DMS153 treated with DMSO at 0.1 percent for 48 hours (cell line): ENCODE data around the gene SLC30A7.
"Not testable (repeated sequence)": the region's sequence is repeated elsewhere in the genome, so short reads cannot be mapped to it uniquely, and the experiment has no call there.

Source experiments
- DNase-seq: peaks from one replicate; lab custom pipeline; 2025; ENCODE audit not compliant: unreplicated experiment; lab: John Stamatoyannopoulos, UW

SLC30A7 gene

DNA sequence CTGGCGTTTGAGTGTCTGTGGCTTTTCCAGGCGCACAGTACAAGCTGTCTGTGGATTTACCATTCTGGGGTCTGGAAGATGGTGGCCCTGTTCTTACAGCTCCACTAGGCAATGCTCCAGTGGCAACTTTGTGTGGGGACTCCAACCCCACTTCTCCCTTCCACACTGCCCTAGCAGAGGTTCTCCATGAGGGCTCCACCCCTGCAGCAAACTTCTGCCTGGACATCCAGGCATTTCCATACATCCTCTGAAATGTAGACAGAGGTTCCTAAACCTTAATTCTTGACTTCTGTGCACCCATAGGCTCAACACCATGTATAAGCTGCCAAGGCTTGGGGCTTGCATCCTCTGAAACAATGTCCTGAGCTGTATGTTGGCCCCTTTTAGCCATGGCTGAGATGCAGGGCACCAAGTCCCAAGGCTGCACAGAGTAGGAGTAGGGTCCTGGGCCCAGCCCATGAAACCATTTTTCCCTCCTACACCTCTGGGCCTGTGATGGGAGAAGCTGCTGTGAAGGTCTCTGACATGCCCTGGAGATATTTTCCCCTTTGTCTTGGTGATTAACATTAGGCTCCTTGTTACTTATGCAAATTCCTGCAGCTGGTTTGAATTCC is 5.9 kb upstream of the SLC30A7 start:
- not testable (repeated sequence) for DNase-seq

GRCh38 chr1:100891380-100891779 is 4.5 kb upstream of the SLC30A7 start:
- no peak for DNase-seq

GRCh38 chr1:100892554-100892953 is 3.3 kb upstream of the SLC30A7 start:
- no peak for DNase-seq

GRCh38 chr1:100893718-100894117 is 2.2 kb upstream of the SLC30A7 start:
- DNase-seq: no peak

DNA sequence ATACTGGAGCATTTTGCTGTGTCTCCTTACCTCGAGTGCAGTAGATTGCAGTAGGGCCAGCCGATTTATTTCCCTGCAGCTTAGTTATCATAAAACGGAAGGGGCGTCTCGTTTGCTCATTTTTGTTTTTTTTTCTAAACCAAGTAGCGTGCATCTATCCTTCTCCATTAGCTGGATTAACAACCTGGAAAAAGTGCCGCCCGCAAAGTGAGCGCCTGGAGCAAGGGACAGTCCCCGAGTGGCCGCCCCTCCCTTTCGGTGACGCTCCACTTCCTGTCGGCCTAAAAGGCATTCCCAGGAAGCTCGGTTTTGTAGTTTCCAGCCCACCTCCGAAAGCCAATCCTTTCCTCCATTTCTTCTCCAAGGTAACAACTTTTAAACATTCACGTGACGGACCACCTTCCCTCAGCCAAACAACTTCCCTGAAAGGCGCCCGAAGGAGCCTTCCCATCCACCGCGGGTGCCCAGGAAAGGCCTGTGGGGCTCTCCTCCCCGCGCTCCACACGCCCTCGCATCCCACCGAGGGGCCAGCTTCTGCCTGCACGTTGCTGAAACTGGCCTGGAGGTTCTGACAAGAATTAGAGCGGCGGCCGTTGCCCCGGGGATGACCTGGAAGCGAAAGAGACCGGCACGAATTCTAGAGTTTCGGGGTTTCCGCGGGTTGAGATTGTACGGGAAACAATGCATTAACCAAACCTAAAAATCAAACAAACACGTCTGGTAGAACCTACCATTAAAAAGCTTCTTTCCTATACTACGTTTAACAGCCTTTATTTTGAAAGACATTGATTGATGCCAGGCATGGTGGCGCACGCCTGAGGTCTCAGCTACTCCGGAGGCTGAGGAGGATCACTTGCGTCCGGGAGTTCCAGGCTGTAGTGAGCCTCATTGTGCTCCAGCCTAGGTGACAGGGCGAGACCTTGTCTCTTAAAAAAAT is 1.0 kb upstream of the SLC30A7 start, which contains the start of gene EXTL2:
Gene EXTL2, minus strand, starts transcription at position 240 of the 937 bp plus-strand sequence. CDS start 6,085 bp downstream, outside the sequence.
- DNase-seq: peak; percentile 76

GRCh38 chr1:100896481-100896982 is 642 bp downstream of the SLC30A7 start:
- peak; percentile 37 for DNase-seq

GRCh38 chr1:100902365-100902764 is 6.5 kb downstream of the SLC30A7 start:
- no peak for DNase-seq

DNA sequence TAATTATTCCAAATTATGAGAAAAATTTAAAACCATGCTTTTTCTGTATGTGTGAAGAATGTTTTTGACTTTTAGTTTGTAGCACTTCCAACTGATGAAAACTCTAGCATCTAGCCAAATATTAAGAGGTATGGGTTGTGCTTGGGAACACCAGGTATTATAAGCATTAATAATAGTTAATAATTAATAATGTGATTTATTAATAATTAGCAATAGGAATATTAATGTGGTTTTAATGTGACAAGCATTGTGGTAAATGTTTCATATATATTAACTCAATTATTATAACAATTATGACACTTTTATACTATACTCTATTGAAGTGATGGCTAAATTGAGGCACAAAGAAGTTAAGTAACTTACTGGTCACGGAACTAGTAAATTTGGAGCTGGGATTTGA is 7.9 kb downstream of the SLC30A7 start:
- DNase-seq: no peak

GRCh38 chr1:100904528-100904927 is 8.6 kb downstream of the SLC30A7 start:
- DNase-seq: no peak

DNA sequence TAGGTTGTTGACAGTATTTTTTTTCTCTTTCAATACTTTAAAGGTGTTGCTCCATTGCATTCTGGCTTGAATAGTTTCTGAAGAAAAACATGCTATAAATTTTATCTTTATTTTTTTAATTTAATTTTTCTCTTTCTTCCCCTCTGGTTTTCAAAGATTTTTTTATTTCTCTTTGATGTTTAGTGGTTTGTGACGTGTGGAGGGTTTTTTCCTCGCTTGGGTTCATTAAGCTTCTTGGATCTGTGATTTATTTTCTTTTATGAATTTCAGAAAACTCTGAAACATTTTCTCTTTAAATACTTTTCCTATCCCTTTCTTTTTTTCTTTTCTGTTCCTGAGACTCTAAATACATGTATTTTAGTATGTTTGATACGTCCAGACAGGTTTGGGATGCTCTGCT is 9.3 kb downstream of the SLC30A7 start:
- DNase-seq: no peak

- DNase-seq: no peak
These were observed 12.0 kb downstream of the SLC30A7 start for GRCh38 chr1:100907887-100908286.

GRCh38 chr1:100909018-100909417 is 13.1 kb downstream of the SLC30A7 start:
- DNase-seq: no peak

GRCh38 chr1:100912019-100912418 is 16.1 kb downstream of the SLC30A7 start:
- no peak for DNase-seq

DNA sequence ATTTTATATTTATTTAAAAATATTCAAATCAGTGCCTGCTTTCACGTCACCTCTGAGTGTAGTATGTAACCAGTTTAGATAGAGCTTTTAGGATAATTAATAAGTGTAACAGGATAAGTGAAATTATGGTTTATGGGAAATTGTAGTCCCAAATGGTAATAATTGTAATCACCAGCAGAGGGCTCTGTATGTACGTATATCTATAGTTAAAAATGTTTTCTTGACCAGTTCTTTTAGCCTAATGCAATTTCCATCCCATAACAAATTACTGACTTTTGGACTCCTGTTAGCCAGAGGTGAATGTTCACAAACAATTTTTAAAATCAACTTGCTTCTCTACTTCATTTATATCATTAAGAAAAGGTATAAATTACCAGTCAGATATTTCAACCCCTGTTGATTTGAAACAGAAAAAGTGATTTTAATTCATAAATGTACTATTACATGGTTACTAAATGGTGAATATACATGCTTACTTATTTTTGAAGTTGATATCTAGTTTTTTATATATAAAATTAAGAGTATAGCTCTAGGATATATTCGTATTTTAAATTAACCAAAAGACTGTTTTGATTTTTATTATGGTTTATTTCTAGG is 25.3 kb downstream of the SLC30A7 start:
- peak; percentile 55 for DNase-seq

DNA sequence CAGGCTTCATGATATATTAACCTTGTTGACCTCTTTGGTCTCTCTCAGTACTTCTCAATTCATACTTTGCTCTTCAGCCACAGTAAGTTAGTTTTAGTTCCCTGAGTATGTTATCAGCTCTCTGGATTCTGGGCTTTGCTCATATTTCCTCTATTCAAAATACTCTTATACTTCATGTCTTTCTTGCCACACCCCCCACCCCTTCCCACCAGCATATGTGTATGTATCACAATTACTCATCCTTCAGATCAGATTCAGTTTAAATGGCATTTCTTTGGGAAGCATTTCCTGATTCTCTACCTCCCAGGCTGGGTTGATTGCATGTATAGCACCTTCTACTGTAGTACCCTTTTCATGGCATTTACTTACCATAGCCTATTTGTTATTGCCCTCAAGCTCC is 28.3 kb downstream of the SLC30A7 start:
- DNase-seq: no peak

DNA sequence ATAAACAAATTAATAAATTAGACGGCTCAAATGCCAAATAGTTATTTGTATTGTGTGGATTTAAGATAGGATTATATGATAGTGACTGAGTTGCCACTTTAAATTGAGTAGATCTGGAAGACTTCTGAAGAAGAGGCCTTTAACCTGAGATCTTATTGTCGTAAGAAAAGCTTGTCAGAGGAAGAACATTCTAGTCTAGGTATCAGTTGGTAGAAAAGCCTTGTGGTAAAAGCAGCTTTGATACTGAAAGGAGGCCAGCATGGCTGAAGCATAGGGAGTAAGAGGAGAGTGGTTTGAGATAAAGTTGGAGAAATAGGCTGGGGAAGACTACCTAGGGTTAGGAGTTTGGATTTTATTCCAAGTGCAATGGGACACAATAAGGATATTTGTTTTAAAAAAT is 29.1 kb downstream of the SLC30A7 start:
- no peak for DNase-seq

- DNase-seq: no peak
These were observed 30.4 kb downstream of the SLC30A7 start for GRCh38 chr1:100926240-100926639.

DNA sequence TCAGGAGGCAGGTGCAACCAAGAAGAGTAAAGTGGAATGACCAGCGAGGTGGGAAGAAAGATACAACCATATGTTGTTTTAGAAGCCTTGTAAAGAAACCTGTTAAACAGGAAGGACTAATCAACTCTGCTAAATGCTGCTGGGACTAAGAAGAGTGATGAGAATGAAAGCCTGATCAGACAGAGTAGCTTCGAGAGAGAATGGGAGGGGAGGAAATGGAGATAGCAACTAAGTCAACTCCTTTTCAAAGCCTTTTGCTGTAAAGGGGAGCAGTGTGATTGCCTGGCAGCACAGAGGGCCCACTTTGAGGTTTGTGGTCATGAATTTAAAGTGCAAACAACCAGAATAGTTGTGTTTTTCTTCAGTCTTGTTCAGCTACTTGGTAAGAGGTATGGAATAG is 31.4 kb downstream of the SLC30A7 start:
- no peak for DNase-seq

DNA sequence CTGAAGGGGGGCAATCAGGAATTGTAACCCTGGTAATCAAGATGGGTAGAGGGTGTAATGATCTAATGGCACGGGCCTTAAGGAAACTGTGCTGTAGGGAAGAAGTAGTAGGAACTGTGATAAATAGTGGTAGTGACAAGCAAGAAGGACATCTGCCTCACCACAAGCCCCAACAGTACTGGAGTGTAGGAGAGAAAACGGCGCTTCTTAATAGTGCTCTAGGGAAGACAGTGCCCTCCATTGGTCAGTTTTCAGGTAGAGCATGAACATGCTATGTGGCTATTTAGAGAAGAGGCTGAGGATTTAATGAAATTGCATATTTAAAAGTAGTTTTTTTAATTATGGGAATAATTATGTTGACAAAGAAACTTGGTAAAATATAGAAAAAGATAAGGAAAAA is 32.2 kb downstream of the SLC30A7 start:
- DNase-seq: no peak

- DNase-seq: no peak
These were observed 34.6 kb downstream of the SLC30A7 start for GRCh38 chr1:100930494-100930893.

- DNase-seq: no peak
These were observed 35.8 kb downstream of the SLC30A7 start for GRCh38 chr1:100931716-100932115.

- not testable (repeated sequence) for DNase-seq
These were observed 37.7 kb downstream of the SLC30A7 start for GRCh38 chr1:100933555-100933954.
